Hindlimb muscle (tissue), 1 donor: ENCODE measurements around the gene JAK1. TPM values are rescaled to one million over a fixed set of nuclear protein-coding genes. Genes with fewer than 3 reads are reported as not detected.

Experiments
- DNase-seq: peaks from one replicate; pipeline ENCODE4 v3.0.0-alpha.2; 2013
- polyA plus RNA-seq: library from polyadenylated mRNA; unstranded; fragments of 120-200 nt; gene quantifications from one replicate; pipeline ENCODE4 v1.2.1, GENCODE V29; 2013; ENCODE audit not compliant: insufficient read length

The JAK1 gene
- polyA plus RNA-seq, 1 donor: 63.3 TPM

GRCh38 chr1:64979358-64979757 lies 13.0 kb upstream of the JAK1 start:
- no peak for DNase-seq

DNA sequence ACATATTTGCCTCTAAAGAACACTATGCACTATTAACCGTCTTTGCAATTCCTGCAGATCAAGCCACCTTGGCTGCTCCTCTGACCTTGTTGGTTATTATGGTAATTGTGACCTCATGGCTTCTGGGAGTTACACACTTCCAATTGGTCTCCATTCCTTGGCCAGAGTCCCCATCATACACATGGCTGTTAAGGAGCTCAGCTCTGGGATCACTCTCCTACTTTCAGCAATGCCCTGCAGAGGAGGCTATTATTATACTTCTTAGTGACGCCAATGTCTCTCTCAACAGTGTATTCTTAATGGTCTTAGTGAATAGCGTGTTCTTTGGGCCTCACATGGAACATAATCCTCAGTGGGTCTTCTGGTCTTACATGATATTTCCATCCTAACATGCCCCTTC lies 10.0 kb upstream of the JAK1 start:
- DNase-seq: no peak

- DNase-seq: no peak
These were observed 9.4 kb upstream of the JAK1 start for GRCh38 chr1:64975740-64976139.

DNA sequence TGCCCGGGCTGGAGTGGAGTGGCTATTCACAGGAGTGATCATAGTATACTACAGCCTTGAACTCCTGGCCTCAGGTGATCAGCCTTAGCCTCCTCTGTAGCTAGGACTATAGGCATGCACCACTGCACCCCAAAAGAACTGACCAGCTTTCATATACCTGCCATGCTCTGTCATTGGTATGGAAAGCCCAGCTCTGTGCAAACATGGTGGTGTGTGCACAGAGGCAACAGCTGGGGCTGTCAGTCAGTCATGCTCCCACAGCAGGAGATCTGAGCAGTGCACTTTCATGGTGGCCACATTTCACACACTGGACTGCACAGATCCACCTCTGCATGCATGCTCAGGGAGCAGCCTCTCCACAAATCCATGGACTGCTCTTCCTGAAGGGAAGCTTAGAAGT lies 8.8 kb upstream of the JAK1 start:
- no peak for DNase-seq

DNA sequence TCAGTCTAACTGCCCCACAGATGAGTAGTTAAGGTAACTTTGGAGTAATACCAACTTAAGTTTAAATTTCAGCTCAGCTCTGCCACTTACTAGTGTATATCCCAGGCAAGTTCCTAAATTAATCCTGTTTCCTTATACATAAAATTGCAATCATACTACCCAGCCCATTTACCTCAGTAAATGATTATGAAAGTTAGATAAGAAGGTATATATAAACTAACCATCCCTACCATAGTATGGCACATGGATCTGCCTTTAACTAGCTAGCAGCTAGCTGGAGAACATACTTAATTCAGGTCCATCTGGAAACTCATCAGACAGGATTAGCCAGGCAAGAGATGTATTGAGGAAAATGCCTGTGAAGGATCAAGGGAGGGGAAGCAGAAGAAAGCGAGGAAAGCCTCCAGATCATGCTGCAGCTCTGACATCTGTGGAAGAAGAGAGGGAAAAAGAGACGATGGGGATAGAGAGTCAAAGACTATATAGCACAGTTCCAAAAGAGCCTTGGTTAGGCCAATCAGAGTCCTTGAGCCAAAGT lies 8.0 kb upstream of the JAK1 start:
- DNase-seq: no peak

GRCh38 chr1:64973061-64973647 lies 6.8 kb upstream of the JAK1 start:
- no peak for DNase-seq

- DNase-seq: no peak
These were observed 3.1 kb upstream of the JAK1 start for GRCh38 chr1:64969305-64970046.

- no peak for DNase-seq
These were observed 1.0 kb upstream of the JAK1 start for GRCh38 chr1:64967381-64967780.

GRCh38 chr1:64965366-64966157 lies 787 bp downstream of the JAK1 start:
- peak; percentile 74 for DNase-seq

DNA sequence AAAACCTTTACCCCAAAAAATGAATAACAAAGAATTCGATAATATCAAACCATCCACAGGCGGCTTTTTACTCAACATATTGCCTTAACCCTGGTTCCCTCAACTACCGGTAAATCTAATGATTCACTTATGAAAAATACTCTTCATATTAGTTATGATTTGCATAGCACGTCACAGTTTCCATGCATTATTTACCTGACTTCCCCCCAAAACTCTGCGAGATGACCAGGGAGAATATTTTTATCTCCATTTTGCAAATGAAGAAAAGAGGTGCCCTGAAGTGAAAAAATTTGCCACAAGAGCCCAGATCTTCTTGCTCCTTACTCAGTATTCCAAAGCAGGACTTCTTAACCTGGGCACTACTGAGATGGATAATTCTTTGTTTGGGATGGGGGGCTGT lies 2.9 kb downstream of the JAK1 start:
- no peak for DNase-seq

- no peak for DNase-seq
These were observed 3.9 kb downstream of the JAK1 start for GRCh38 chr1:64962441-64962840.

GRCh38 chr1:64961923-64962322 lies 4.4 kb downstream of the JAK1 start:
- DNase-seq: no peak

DNA sequence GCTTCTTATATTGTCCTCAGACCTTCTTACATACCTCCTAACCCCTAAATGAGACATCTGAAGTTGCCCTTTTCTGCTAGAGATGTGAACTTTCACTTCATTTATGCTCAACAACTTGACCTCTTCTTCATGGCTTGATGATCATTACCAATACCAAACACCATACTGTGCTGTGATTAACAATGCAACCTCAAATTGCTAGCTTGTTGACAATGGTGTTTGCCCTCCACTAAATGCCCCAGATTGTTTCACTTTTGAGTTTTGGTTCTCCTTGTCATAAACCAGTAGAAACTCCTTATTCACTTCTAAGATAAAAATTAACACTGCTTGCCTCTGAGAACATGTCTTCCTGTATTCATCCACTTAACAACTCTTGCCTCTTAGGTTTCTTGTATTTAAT lies 5.6 kb downstream of the JAK1 start:
- DNase-seq: no peak

DNA sequence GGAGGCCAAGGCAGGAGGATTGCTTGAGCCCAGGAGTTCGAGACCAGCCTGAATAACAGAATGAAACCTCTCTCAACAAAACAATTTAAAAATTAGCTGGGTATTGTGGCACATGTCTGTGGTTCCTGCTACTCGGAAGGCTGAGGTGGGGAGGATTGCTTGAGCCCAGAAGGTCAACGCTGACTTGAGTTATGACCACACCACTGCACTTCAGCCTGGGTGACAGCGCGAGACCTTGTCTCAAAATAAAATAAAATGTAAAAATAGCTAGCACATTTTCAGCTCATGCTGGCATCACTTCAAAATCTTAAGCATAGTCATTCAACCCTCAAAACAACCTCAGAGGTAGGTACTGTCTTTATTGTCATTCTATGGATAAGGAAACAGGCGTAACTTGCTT lies 6.4 kb downstream of the JAK1 start:
- no peak for DNase-seq

DNA sequence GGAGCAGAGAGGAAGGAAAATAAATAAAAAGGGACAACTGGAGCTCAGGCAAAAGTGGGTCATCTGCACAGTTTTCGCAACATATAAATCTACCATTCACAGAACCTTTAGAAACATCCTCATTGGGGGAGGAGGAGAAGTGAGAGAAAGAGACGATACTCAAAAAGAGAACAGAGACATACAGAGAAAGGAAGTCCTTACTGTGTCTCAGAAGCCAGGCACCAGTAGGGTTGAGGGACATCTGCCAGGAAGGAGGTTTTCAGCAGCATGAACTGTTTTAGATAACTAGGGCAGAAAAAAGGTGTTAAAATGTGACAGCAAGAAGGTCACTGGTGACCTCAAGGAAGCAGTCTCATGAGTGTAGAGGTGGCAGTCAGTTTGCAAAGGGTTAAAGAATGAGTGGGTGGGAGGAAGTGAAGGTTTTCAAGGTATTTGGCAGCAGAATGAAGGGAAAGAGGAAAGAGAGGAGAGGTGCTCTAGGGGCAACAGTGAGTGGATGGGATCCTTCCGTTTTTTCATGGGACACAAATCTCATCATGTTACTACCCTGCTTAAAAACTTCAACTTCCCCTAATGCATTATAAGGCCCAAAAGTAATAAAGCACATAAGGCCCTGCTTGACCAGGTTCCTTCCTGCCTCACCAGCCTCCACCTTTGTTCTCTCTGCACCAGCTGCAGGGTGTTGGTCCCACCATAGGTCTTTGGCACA lies 9.5 kb downstream of the JAK1 start:
- DNase-seq: no peak

DNA sequence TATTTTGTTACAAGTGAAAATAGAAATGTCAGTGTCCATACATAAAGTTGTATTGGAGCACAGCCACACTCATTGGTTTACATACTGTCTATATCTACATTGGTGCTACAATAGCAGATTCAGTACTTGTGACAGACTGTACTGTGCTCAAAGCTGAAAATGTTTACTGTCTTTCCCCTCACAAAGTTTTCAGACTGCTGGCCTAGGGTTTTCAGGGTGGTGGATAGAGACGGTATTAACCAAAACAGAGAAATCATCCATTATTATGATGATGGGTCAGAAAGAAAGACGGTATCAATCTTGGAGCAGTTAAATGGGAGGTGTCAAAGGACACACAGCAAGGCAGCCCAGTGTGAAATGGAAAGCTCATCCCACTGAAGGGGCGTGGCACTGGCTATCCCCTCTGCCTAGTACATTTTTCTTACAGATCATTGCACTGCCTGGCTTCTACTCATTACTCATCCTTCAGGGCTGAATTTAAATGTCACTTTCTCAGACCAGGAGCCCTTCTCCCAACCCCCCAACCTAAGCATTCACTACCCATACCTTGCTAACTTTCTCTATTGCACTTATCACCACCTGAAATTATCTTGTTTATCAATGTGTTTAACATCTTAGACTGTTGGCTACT lies 10.2 kb downstream of the JAK1 start:
- DNase-seq: no peak

DNA sequence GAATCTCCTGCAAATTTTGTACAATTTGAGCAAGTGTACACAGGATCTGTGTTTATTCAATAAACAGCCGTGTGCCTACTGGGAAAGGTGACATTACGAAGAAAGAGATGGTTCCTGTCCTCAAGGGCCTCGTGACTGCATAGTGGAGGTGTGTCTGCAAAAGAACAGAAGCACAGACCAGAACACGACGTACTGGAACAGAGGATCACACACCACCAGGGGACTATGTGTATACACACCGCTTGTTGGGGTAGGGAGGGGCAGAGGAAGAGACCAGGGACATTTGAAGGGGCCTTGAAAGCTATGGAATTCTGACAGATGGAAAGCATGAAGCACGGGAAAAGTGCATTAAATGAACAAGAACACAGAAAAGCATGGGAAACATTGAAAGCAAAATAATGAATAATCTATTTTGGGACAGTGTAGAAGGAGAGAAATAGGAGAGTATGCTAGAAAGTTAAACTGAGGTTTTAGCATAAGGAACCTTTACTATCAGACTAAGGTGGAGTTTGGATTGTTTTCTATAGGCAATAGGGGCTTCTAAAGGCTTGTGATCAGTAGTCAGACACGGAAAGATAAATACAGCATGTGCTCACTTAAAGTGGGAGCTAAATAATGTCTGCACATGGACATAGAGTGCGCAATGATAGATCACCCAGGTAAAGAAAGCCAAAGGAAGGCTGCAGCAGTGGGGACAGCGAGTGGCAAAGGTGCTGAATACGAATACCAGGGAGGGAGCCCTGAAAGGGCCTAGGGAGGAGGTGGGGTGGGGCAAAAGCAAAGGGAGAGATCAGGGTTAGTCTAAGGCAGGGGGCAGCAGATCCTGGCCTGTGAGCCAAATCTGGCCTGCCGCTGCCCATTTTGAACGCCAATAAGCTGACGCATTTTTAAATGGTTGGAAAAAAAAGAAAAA lies 11.0 kb downstream of the JAK1 start:
- DNase-seq: no peak

- no peak for DNase-seq
These were observed 13.1 kb downstream of the JAK1 start for GRCh38 chr1:64953241-64953640.

DNA sequence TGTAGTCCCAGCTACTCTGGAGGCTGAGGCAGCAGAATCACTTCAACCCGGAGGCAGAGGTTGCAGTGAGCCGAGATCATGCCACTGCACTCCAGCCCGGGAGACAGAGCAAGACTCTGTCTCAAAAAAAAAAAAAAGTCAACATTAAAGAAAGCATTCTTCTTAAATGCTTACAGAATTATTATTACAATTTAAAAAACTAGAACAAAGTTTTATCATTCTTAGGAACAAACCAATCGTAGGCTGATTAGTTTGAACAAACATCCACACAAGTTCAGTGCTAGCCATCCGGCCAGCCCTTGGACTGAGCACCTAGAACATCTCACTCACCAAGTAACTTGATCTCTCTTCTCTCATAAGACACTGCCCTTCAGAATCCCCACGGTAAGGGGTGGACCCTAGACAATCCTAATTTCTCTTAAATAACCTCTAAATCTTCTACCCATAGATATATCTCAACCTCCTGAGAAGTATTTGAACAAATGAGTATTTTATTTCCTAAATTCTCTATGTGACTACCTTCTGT lies 16.0 kb downstream of the JAK1 start:
- no peak for DNase-seq

DNA sequence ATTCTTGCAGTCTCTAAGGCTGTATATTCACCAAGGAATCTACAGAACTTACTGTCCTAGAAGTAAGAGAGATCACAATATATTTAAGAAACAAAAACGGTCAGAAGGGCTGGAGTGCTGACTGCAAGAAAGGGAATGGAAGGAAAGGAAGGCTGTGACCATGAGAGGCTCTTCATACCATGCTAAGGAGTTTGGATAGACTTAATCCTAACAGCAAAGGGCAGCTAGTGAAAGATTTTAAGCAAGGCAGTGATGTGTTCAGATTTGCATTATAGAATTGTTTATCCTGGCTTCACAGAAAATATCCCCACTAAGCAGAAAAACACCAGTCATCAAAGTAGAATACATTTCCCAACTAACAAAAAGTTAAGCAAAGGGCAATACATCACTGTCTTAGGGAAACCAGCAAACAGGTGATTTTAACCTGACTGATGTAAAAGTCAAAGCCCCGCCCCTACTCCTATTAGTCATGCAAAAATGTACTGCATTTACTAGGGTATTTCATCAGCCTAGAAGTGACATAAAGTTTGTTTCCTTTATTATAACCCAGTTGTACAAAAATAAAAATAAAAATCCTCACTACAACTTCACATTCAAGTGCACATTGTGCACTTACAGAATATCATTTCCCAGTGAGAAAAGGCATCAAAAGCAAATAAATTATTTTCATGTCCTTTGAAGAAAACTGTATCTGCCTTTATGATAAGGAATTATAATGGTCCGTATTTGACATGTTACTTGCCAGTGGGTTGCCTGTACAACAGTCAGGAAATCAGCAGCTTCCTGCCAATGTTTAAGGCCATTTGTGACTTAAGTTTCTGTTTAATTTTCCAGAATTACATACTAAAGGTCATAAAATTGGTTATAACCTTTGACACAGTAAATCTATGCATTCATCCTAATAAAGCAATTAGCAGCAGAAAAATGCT lies 17.2 kb downstream of the JAK1 start:
- DNase-seq: no peak
